Measurements from ENCODE around the gene ZEB1.

ZEB1 gene

DNA sequence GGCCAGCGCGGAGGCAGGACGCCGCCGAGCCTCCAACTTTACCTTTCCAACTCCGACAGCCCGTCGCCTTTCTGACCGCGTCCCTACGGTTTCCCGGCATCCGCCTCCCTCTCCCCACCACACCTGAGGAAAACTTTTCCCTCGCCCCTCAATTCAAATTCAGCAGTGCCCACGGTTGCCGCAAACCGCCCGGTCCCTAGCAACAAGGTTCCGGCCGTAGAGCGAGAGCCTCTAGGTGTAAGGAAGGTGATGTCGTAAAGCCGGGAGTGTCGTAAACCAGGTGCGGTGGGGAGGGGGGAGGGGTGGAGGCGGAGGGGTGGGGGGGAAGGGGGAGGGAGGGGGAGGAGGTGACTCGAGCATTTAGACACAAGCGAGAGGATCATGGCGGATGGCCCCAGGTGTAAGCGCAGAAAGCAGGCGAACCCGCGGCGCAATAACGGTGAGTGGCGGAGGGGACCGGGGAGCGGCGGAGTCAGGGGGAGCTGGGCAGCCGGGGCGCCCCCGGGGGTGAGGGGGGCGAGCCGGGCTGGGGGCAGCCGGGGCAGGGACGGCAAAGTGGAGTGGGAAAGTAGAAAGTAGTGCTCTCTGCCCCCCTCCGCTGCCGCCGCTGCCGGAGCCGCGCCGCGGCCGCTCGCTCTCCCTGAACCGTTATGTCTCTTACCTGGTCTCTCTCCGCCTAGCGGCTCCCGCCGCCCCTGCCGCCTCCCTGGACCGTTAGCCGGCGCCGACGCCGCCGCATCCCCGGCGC is at the start of gene ZEB1:
Gene ZEB1 (plus strand): TSS at position 363 of the 748 bp plus-strand sequence. CDS start 19 bp downstream, at position 382.
- peak; percentile 63 for DNase-seq (ENCODE audit: low spot score)

DNA sequence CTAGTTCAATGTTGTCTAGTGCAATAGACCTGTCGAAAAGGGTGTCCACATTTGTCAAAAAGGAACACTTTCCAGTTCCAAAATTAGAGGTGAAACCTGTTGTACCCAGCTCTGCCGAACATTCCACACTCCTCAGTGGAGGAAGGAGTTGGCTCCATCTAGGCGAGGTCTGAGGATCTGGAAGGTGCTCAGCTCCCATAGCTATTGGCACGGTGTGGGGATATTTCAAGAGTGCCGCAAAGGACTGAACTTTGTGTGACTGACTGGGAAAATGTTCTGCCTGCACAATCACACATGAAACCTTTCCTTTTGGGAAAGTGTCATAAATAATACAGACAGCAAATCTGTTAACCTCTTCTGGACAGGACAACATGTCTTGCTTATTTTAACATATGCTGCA is 48.1 kb upstream of the ZEB1 start:
- DNase-seq (ENCODE audit: low spot score) = no peak

DNA sequence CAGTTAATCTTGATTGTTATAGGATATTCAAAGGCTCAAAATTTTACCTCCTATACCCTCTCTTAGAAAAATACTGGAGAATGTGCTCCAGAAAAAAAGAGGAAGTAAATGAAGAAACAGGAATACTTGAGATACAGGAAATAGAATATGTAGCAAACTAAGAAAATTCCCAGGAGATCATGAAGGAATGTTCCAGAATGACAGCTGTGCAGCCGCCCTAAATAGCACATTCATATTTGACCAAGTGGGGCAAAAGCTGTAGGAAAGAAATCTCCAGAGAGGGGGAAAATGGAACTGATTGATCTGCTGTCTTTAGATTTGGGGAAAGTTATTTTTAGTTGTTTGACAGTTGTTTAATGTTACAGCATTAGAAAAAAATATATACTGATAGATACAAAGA is 46.2 kb upstream of the ZEB1 start:
- DNase-seq (ENCODE audit: low spot score) = no peak

DNA sequence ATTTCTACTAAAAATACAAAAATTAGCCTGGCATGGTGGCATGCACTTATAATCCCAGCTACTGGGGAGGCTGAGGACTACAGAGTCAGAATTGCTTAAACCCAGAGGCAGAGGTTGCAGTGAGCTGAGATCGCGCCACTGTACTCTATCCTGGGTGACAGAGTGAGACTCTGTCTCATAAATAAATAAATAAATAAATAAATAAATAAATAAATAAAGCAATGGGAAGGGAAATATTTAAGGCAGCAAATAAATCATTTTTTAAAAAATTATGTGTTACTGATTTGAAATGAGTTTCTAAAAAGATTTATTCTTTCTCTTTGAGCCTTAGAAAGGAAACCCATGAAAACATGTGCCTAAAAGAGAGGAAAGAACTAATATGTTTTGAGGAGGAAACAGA is 45.2 kb upstream of the ZEB1 start:
- DNase-seq (ENCODE audit: low spot score) = no peak

DNA sequence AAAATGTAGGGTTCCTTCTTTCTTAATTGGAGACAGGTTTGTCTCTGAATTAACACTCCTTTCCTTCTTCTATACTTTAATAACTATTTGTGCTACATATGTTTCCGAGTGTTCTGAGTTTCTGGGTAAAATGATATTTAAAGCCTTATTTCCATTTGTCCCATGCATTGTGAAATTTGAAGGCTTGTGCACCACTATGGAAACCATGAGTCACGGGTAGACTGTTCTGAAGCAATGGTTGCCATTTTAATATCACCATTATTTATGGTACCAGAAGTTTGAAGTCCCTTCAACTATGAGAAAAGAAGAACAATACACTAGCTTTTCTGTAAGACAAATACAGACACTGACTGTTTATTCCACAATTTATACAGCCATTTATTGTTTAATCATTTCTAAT is 44.7 kb upstream of the ZEB1 start:
- DNase-seq (ENCODE audit: low spot score) = no peak

DNA sequence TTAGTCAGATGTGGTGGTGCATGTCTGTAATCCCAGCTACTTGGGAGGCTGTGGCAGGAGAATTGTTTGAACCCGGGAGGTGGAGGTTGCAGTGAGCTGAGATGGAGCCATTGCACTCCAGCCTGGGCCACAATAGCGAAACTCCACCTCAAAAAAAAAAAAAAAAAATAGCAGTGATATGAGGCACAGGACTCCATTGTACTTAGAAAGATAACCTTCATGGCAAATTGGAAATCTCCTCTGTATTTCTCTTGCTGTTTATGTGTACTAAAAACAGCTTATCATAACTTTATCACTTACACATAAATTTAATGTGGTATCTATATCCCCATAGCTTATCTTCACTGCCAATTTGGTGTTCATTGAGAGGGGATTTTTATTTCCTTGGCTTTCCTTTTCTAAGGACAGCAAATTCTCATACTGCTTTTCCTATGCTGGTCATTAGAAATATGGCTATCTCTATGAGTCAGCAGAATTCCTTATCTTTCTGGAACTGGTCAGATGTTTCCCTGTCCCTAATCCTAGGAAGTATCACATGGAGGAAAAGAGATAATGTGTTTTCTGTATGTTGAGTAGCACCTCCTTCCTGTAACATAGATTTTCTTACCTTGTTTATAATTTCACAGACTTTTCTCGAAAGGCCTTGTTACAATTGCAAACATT is 40.6 kb upstream of the ZEB1 start:
- DNase-seq (ENCODE audit: low spot score) = no peak

DNA sequence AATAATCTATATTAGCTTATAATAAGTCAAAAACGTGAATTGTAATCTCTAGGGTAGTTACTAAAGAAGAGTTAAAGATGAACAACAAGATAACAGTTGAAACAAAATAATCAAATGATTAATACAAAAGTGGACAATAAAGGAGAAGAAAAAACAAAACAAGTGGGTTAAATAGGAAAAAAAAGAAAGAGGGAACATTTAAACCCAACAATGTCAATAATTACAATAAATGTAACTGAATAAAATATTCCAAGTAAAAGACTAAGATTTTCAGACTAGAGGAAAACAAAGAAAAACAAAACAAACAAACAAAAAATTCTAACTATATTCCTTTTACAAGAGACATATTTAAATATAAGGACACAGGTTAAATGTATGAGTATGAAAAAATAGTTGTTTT is 38.0 kb upstream of the ZEB1 start:
- DNase-seq (ENCODE audit: low spot score) = no peak

DNA sequence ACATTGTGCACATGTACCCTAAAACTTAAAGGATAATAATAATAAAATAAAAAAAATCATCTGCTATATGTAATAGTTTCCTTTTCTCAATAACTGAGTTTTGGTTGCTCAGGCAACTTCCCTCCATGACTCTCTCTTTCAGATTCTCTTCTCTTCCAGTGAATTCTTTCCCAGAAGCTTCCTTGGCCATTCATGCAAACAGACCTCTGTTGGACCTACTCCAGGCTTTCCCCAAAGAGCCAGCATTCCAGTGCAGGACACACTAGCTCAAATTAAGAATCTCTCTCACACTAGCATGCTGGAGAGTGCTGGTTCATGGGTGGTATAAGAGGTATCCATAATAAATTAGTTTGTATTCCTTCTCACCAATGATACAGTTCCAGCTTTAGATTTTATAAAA is 31.0 kb upstream of the ZEB1 start:
- no peak for DNase-seq (ENCODE audit: low spot score)

DNA sequence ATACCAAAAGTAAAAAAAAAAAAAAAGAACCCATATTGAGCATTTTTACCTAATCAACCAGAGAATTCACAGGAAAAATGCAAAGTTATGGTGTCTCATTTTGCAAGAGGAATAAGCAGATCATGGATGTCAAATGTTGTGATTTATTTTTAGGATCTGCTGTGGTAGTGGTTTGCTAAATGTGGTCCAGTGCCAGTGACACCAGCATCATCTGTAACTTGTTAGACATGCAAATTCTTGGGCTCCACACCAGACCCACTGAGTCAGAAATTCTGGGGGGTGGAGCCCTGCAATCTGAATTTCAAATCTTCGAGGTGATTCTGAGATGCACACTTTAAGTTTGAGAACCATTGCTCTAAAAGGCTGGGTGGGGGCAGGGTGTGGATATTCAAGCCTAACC is 30.1 kb upstream of the ZEB1 start:
- DNase-seq (ENCODE audit: low spot score) = no peak

DNA sequence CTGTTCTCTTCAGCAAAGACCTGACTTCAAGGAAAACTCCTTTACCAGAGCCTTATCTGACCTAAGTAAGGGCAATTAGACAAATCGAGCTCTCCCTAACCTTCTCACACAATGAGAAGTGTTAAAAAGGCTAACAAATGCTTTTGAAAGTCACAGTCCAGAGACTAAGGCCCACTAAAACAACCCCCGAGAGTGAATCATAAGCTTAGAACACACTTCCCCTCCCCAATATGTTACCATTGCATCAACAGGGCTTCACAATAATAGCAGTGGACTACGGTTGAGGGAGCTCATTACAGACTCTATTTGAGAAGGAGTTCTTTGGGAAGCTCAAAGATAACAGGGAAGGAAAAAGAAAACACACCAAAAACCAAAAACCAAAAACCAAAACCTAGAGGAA is 28.6 kb upstream of the ZEB1 start:
- DNase-seq (ENCODE audit: low spot score) = no peak

DNA sequence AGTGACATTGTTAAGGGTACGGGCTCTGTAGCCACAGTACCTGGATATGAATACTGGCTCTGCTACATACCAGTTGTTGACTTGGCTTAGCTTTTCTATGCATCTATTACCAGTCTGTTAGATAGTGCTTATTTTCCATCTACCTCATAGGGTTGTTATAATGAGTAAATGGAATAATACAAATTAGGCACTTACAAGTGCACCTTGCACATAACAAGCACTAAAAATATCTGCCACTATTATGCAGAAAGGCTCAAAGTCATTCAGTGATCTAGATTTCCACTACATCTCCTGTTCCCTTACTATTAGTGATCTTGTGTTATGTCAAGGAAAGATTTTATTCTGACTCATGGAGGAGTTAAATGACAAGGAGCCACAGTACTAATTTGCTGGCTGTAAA is 27.9 kb upstream of the ZEB1 start:
- DNase-seq (ENCODE audit: low spot score) = no peak

DNA sequence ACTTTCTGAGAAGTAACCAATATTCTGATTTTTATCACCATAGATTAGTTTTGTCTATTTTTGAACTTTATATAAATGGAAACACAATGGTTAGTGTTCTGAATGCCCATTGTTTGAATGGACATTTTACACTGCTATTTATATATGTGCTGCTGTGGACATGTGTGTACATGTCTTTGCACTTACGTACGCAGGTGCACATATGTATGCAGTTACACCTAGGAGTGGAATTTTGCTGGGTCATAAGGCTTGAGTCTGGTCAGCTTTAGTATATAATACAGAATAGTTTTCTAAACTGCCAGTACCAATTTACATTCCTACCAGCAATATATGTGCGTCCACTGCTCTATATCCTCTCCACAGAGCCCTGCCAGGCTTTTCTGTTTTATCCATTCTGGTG is 24.5 kb upstream of the ZEB1 start:
- DNase-seq (ENCODE audit: low spot score) = no peak

DNA sequence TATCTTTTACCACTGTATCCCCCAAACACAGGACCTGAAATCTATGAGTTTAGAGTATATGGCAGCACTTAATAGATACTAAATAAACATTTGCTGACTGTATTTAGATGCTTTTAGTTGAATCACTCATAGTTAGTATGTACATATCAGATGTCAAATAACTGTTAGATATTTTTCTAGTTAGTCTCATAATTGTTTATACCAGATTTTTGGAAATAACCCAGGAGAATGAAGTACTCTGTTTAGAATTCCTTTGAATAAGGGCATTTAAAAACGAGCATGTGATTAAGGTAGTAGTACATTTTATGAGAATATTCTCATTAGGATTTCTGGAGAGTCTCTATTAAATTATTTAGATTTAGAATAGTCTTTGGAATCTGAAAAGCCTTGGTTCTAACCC is 22.3 kb upstream of the ZEB1 start:
- no peak for DNase-seq (ENCODE audit: low spot score)

DNA sequence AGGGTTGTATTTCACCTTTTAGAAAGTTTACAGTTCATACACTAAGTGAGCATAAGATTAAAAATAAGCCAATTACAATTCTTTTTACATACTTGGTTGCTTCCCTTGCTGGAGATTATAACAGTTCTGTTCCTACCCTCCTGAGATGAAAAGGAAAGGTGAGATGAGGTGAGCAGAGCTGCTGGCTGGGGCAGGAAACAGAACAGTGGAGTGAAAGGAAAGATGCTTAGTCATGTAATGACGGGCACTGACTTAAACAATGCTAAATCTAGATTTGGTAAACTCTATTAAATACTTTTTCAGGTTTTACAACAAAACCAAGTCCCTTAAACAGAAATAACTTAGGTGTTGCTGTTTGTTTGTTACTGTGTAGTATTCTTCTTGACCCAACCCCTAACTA is 19.9 kb upstream of the ZEB1 start:
- DNase-seq (ENCODE audit: low spot score) = no peak

DNA sequence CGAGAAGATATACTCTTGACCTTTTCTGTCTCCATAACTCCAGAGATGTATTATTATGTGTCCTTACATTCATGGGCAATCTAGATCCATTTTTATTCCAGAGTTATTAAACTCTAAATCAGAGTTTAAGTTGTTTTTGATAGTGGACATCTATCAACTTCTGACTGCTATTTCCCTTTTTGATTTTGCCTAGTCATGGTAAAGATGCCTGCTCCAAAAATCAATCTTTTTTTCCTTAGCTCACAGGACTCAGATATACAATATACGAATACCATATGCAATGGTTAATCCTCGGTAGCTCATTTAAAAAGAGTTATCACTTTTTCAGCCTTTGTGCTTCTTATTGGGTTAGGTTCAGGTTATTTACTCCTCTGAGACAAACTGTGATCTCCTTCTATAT is 15.8 kb upstream of the ZEB1 start:
- no peak for DNase-seq (ENCODE audit: low spot score)

DNA sequence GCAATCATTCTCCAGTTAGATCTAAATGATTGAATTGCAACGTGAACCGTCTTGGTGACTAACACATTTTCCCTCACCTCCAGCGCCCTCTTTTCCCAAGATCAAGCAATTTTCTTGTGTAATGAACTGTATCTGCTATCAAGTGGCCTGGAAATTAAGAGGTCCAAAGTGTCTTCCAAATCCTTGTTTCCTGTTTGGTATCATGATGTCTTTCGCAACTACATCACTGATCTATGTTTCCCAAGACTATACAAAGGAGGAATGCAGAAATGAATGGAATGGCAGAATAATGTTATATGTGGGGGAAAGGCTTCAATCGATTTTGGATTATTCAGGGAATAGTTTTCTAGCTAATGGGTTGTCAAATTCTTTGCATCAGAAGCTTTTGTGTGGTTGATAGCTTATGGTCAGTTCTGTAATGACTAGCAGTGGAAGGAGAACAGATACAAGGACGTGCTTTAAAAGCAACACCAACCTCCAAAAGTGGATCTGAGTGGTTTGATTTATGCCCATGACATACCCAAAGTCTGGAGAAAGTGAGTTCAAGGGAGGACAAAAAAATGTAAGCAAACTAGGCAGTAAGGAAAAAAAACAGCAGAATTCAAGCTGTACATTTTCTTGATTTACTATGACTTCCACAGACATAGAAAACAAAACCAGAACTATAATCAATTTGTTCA is 14.6 kb upstream of the ZEB1 start:
- DNase-seq (ENCODE audit: low spot score) = no peak

DNA sequence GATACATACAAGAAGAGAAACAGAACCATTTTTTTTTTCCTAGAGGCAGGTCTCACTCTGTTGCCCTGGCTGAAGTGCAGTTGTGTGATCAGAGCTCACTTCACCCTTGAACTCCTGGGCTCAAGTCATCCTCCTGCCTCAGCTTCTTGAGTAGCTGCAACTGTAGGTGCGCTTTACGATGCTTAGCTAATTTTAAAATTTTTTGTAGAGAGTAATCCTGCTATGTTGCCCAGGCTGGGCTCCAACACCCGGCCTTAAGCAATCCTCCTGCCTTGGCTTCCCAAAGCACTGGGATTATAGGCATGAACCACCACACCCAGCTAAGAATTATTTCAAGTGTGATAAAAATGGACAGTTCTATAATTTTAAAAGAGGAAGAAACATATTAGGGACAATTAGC is 5.6 kb upstream of the ZEB1 start:
- DNase-seq (ENCODE audit: low spot score) = no peak

DNA sequence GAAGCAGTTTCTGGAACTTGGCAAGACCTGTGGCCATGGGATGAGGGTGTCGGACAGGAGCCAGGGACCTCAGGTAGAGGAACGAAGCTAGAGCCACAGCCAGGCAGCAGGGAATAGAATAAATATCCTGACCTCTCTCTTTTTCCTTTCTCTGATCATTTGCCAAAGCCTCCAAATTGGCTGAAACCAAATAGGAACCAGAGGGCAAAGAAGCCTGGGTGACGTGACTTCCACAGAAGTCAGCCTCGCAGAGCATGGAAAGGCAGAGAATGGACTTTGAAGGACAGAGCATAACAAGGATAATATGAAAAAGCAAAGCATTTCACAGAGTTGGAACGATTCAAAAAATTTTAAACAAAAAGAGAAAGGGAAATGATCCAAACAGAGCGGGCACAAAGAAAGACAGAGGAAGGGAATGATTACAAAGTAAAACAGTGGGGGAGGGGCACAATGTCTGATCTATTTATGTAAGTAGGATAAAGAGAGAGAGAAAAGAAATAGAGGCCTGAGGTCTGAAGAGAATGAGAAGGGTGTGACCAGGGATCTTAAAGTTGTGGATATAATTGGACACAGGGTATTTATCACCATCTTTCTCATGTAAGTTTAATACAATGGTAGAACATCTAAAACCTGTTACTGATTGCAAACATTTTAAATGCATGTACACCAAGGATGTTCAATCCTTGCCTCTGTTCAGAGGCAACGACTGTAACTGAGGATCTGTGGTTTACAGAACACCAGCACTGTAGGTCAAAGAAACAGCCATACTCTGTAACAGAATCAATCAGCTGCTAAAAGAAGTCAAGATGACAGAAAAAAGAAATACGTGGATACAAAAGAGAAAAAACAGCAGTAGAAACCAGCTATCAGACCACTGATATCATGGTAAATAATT is 4.5 kb upstream of the ZEB1 start:
- no peak for DNase-seq (ENCODE audit: low spot score)

DNA sequence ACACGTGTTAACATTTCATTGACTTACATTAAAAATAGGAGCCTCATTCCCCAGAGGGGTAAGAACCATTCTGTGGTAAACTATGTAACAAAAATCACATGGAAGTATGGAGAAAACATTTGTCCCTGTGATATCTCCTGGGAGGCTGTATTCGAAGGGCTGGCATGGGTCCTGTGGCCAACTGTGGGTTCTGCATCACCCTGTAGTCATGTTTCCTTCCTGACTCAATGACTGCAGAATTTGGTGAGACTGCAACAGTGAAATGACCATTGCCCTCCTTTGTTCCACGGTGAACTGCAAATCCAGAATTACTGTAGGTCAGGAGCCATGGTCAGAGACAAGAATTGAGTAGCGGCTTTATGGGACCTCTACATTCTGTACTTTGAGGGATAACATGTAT is 3.6 kb upstream of the ZEB1 start:
- DNase-seq (ENCODE audit: low spot score) = no peak

DNA sequence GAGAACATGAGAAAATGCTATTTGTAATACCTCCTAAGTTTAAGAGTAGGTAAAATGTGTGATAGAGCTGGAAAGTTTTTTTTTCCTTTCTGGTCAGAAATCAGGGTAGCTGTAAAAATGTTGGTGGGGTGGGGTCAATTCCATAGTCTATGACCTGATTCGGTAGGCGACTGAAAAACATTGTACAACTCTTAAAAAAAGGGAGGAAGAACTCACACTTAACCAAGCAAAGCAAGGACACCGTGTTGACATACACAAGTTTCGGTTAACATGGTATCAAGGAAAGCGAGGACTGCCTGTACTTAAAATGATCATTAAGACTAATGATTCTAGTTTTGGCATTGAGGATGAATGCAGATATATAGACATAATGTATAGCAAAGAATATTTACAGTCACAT is 1.8 kb upstream of the ZEB1 start:
- no peak for DNase-seq (ENCODE audit: low spot score)

DNA sequence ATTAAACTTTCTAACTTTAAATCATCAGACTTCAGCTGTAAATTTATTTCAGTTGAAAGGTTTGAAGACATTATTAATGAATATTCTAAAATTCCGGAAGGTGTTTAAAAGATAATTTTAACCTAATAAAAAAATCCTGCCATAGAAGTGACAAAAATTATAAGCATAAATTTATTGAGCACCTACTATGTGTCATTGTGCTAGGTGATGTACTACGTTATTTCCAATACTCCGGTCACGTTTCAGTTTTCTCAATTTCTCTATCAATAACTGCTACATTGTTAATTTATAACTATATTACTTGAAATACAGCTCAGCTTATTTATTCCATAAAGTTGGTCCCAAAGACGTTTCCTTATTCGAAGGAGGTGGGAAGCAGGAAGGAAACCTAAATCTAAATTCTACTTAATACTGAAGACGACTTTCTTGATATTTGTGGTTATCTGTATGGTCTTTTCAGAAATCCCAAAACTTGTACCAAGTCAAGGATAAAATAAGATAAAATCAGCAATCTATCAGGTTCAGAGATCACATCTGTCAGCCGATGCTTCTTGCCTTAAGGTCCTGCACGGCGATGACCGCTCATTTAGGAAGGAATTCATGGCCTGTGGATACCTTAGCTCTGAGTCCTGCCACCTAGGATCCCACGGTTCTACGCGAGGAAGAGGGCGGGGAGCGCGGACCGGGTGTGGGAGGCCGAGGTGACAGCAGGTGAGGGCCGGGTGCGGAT is 1.2 kb upstream of the ZEB1 start:
- no peak for DNase-seq (ENCODE audit: low spot score)

DNA sequence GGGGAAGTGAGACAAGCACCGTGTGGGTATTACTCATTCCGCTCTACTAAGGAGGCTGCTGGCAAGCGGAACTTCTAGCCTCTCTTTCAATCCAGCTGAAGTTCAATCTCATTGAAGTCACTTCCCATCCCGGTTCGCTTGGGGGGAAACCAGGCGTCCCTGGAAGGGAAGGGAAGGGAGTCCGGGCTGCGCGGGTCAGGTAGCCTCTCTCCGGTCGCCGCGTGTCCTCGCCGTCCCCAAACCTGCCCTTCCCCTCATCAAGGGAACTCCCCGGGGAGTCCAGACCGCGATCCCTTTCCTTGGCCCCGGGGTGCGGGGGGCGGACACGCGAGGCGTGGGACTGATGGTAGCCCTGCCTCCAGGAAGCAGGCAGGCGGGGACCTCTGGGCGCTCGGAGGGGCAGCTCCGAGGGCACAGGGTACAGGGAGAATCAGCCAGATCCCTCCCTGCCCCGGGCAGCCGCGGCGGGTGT is 598 bp upstream of the ZEB1 start:
- peak; percentile 73 for DNase-seq (ENCODE audit: low spot score)
